Spleen (tissue), 7 donors: ENCODE results near the gene CDH3.
"Not testable (repeated sequence)": the region's sequence is repeated elsewhere in the genome, so short reads cannot be mapped to it uniquely, and the experiment has no call there.

Experiments
- CTCF ChIP-seq, 11 experiments: fragments of 200-600 bp in 7 of 11; fragments of 450-650 bp in 4 of 11; sonication (generic) in 4 of 11; IDR thresholded peaks in 8 of 11; conservative IDR thresholded peaks in 3 of 11; 1 replicate in 7 of 11; 2 replicates in 4 of 11; pipeline versions ENCODE4 v1.4.0 to v1.8.0; 2016 to 2021; ENCODE audit warnings: antibody characterized with exemption in 11 of 11, inconsistent platforms in 4 of 11, mild to moderate bottlenecking in 1 of 11
- POLR2A ChIP-seq, 3 donors: fragments of 450-650 bp; IDR thresholded peaks; one replicate each; pipeline ENCODE4 v1.5.1; 2017; ENCODE audit warnings: antibody characterized with exemption in 3 of 3, mild to moderate bottlenecking in 1 of 3
- donor health status: DM: no; HTN: no; CAD: no; lungs with moderate emphysema.
- donor health status: DM: no; HTN: no; CAD: no.
- donor health status: DM: no; HTN: no; CAD: no.

DNA sequence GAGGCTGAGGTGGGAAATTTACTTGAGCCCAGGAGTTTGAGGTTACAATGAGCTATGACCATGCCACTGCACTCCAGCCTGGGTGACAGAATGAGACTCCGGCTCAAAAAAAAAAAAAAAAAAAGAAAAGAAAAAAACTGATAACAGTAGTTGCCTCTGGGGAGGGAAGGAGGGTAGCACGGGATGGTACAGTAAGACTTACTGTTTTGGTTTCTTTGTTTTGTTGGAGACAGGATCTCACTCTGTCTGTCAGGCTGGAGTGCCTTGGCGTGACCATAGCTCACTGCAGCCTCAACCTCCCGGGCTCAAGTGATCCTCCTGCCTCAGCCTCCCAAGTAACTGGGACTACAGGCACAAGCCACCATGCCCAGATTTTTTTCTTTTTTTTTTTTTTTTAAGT is 71.4 kb downstream of the CDH3 start:
- TF ChIP-seq CTCF (IDR thresholded peaks at IDR 0.05 in 8 of 11, conservative IDR thresholded peaks at IDR 0.05 in 3 of 11); POLR2A (IDR thresholded peaks at IDR 0.05): not testable (repeated sequence)
